Islet precursor cell (in vitro differentiated cells): ENCODE data around the gene MAP3K14.
A peak's percentile ranks its signal among the peaks of the same experiment; 100 is the strongest.

Source experiments
- DNase-seq: peaks from one replicate; pipeline ENCODE4 v3.0.0-alpha.2; 2018

Gene MAP3K14

GRCh38 chr17:45298546-45299285 is 18.1 kb downstream of the MAP3K14 start:
- DNase-seq, result no peak

GRCh38 chr17:45296833-45297124 is 20.0 kb downstream of the MAP3K14 start:
- no peak for DNase-seq

- no peak for DNase-seq
Observed at GRCh38 chr17:45296003-45296832, 20.6 kb downstream of the MAP3K14 start.

- no peak for DNase-seq
Observed at GRCh38 chr17:45294506-45294905, 22.3 kb downstream of the MAP3K14 start.

GRCh38 chr17:45293413-45294211 is 23.2 kb downstream of the MAP3K14 start:
- DNase-seq, result peak; percentile 98

GRCh38 chr17:45292696-45293412 is 24.0 kb downstream of the MAP3K14 start:
- no peak for DNase-seq

- DNase-seq, result no peak
Observed at GRCh38 chr17:45291171-45291805, 25.5 kb downstream of the MAP3K14 start.

GRCh38 chr17:45290269-45290765 is 26.5 kb downstream of the MAP3K14 start:
- no peak for DNase-seq

- no peak for DNase-seq
Observed at GRCh38 chr17:45289301-45290268, 27.2 kb downstream of the MAP3K14 start.

GRCh38 chr17:45288825-45289224 is 28.0 kb downstream of the MAP3K14 start:
- DNase-seq, result no peak

GRCh38 chr17:45287526-45288500 is 29.0 kb downstream of the MAP3K14 start:
- DNase-seq, result no peak

- DNase-seq, result no peak
Observed at GRCh38 chr17:45286286-45286685, 30.5 kb downstream of the MAP3K14 start.

GRCh38 chr17:45284176-45285140 is 32.4 kb downstream of the MAP3K14 start:
- no peak for DNase-seq

GRCh38 chr17:45283711-45284110 is 33.1 kb downstream of the MAP3K14 start:
- DNase-seq, result no peak

GRCh38 chr17:45282683-45283644 is 33.9 kb downstream of the MAP3K14 start:
- DNase-seq, result no peak

GRCh38 chr17:45279898-45280297 is 36.9 kb downstream of the MAP3K14 start:
- no peak for DNase-seq

GRCh38 chr17:45277992-45278391 is 38.8 kb downstream of the MAP3K14 start:
- DNase-seq, result no peak
